Endothelial cell of umbilical vein (primary cell): ENCODE measurements around the gene CCDC9B.

ENCODE experiments used
- EZH2 ChIP-seq: IDR thresholded peaks from 2 replicates; pipeline ENCODE4 v1.6.1; 2012; ENCODE audit warnings: borderline replicate concordance, low read depth, mild to moderate bottlenecking, moderate library complexity, low read length, inconsistent platforms; ENCODE audit not compliant: severe bottlenecking
- POLR2AphosphoS5 ChIP-seq: IDR thresholded peaks from 2 replicates; pipeline ENCODE4 v1.6.1; 2012; ENCODE audit warnings: low read depth, mild to moderate bottlenecking, control low read depth, low read length, moderate library complexity; ENCODE audit not compliant: insufficient read depth
- TF ChIP-seq, protein P1 (sequence below), 2 donors: IDR thresholded peaks; 1 replicate in 1 of 2; 2 replicates in 1 of 2; pipeline ENCODE4 v1.5.1; 2011; ENCODE audit warnings: low read length in 2 of 2, mild to moderate bottlenecking in 2 of 2, moderate library complexity in 2 of 2, control low read depth in 1 of 2, inconsistent platforms in 1 of 2, low read depth in 1 of 2; ENCODE audit not compliant: insufficient read depth in 1 of 2; ENCODE audit errors: extremely low read depth in 1 of 2

DNA sequence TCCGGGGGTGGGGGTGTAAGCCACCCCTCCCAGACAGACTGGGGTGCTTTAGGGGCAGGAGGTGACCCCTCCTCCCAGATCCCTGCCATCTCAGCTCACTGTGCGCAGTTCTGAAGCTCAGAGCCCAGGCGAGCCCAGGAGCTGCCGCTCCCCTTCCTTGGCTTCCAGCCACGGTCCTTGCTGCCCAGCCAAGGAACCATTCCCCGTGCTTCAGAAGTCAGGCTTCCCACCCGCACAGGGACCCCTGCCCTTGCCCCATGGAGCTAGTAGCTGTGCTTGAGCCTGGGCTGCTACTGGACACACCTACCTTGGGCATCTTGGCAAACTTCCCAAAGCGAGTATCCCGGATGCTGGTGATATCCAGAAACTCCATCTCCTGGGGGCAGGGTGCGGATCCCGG, 37.8 kb downstream of the CCDC9B start:
- no peak for TF ChIP-seq POLR2AphosphoS5
- TF ChIP-seq, protein P1, sequence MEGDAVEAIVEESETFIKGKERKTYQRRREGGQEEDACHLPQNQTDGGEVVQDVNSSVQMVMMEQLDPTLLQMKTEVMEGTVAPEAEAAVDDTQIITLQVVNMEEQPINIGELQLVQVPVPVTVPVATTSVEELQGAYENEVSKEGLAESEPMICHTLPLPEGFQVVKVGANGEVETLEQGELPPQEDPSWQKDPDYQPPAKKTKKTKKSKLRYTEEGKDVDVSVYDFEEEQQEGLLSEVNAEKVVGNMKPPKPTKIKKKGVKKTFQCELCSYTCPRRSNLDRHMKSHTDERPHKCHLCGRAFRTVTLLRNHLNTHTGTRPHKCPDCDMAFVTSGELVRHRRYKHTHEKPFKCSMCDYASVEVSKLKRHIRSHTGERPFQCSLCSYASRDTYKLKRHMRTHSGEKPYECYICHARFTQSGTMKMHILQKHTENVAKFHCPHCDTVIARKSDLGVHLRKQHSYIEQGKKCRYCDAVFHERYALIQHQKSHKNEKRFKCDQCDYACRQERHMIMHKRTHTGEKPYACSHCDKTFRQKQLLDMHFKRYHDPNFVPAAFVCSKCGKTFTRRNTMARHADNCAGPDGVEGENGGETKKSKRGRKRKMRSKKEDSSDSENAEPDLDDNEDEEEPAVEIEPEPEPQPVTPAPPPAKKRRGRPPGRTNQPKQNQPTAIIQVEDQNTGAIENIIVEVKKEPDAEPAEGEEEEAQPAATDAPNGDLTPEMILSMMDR (IDR thresholded peaks at IDR 0.05; ENCODE audit: extremely low read depth in 1 of 2, insufficient read depth in 1 of 2, low read depth in 1 of 2, low read length in 2 of 2), result no peak
- TF ChIP-seq EZH2, result no peak
